HG03108 (cell line): Measurements from ENCODE around the gene SLC17A2.

Experiments
- ATAC-seq: cut with Tn5 transposase; IDR thresholded peaks from one replicate; pipeline ENCODE4 v1.9.1; 2021; ENCODE audit warnings: moderate library complexity; ENCODE audit not compliant: unreplicated experiment

The SLC17A2 gene

DNA sequence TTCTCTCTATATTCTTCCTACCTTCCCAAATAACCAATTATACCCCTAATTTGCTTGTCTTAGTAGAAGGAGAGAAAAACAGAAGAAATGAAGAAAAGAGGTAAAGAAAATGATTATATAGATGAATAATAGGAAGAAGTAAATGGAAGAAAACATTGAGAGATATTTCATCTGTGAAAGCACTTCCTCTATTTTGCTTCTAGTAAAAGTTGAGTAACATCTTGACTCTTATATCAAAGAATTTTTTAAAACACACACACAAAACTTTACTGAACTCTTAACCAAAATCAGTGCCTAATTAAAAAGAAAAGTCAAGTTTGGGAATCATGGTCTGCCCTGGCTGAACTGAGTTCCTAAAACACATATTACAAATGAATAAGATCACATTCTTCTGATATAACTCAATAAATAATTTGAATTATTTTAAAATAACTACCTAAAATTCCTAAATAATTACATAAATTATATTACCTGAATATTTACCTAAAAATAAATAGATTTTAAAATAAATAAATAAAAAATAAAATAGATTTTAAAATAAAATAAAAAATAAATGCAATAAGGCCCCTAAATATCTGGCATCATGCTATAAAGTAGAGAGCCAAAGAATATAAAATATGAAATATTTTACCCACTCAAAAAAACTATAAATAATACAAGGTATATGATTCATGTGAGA is 8.8 kb downstream of the SLC17A2 start:
- ATAC-seq: no peak

DNA sequence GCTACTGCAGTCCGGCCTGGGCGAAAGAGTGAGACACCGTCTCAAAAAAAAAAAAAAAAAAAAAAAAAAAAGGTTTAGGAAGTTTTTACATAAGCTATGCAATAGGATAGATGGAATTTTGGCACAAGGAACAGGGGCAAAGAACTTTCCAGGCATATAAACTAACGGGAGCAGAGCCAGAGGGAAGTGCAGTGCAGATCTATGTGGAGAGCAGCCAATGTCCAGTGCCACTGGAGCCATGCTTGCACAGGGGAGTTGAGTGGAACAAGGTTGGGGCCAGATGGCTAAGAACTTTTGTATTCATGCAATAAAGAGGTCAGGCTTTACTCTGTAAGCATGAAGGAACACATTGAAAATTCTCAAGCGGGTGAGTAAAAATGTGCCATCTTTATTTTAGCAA is 10.8 kb downstream of the SLC17A2 start:
- ATAC-seq: no peak

DNA sequence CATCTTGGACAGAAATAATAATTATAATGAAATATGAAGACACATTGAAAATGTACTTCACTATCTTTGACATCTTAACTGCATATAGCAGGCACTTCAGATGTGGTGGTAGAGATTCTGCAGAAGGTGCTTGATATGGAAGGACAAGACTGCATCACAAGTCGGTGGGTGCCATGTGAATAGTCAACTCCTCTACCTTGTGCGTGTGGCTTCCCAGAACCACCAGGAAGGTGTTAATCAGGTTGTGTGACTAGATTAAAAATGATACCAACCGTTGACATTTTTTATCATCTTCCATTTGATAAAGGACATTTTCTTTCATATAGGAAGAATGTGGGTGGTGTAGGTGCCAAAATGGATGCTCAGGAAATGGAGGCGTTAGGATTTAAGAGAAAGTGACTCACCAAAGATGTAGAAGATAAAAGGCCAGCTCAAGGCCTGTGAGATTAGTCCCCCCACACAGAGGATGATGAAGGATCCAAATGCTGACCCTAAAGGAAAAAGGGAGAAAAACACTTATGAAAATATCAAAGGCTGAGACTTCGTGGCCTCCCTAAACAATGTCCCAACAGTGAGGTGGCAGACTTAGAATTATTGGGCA is 12.3 kb downstream of the SLC17A2 start:
- ATAC-seq: no peak

DNA sequence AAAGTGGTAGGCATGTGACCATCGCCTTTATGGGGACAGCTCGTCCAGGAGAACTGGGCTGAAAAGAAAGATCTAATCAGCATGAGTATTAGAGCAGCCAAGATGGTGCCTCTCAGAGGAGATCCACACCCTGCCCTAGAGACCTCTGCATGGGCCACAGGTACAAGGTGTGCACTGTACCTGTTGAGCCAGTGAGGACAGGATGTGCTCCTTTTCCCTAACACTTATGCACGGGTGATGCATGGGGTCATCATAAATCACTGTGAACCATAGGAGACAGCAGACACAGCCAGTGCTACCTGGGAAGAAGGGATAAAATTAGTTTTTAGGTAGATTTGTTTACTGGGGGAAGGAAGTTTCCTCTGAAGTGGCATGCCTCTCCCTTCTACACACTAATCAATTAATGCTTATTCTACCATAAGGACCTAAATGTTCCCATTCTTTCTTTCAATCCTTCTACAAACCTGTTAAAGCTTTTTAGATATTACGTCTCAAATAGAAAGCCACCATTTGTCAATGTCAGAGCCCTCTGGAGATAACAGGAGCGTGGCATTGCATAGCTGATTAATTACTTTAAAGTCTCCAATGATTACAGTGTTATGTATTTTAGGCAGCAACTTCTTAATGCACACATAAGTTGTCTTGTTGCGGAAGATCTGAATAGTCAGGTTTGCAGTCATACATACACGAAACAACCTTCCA is 13.6 kb downstream of the SLC17A2 start:
- ATAC-seq: no peak

DNA sequence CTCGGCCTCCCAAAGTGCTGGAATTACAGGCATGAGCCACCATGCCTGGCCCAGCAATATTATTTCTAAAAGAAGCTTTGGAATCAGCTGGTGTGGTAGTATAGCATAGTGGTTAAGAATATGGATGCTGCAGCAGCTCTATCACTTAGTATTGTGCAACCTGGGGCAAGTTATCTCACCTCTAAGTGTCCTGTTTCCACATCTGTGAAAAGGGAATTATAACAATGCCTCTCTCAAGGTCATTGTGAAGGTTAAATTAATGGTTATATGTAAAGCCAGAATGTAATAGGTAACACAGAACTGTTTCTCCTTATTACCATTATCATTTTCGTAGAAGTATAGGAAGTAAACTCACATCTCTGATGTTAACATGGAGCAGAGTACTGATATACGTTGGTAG is 14.2 kb downstream of the SLC17A2 start:
- no peak for ATAC-seq

DNA sequence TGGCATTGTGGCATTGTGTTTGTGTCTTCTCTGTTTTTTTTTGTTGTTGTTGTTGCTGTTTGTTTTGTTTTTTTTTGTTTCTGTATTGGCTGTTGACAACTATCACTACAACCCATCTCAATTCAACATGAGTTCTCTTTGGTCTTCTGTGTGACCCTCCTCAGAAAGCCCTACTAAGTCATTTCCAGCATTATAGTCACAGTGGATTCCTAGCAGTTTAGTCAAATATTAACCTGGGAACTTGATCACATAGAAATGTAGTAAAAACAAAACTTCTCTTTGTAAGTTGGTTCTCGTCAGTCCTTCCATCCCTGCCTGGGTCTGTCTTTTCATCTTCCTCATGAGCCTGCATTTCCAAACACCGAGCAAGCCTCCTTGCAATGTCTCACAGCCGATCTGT is 16.8 kb downstream of the SLC17A2 start:
- no peak for ATAC-seq

DNA sequence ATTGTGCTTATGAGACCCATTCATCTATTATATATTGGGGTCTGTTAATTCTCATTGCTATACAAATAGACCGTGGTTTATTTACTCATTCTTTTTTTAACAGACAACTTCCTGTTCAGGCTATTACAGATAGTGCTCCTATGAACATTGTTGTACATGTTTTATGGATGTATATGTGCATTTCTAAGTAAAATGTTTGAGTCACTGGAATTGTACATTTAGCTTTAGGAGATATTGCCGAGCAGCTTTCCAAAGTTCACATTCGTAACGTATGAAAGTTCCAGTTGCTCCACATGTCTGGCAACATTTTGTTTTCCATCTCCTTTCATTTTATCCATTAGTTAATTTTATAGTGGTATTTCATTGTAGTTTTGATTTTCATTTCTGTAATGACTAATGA is 19.1 kb downstream of the SLC17A2 start:
- no peak for ATAC-seq

DNA sequence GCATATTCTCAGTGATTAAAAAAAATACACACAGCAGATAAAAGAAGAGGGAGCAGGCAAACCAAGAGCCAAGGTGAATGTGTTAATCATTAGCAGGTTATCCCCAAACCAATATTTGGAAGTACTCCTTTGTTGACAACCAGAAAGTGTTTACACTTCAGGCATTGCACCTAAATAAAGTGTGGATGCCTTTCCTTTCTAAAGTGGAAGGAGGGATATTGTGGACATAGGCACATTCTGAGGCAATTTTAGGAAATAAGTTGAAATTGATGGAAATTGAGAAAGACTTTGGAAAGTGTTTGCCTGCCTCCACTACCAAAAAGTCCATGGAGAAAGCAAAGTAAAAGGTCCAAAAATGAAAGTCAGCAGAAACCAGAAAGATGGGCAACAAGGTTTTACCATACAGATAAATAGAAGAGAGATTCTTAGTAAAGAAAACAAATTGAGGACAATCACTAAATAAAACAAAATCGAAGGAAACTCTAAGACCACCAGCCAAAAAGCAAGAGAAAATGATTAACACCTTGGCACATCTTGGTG is 22.9 kb downstream of the SLC17A2 start:
- ATAC-seq: no peak

DNA sequence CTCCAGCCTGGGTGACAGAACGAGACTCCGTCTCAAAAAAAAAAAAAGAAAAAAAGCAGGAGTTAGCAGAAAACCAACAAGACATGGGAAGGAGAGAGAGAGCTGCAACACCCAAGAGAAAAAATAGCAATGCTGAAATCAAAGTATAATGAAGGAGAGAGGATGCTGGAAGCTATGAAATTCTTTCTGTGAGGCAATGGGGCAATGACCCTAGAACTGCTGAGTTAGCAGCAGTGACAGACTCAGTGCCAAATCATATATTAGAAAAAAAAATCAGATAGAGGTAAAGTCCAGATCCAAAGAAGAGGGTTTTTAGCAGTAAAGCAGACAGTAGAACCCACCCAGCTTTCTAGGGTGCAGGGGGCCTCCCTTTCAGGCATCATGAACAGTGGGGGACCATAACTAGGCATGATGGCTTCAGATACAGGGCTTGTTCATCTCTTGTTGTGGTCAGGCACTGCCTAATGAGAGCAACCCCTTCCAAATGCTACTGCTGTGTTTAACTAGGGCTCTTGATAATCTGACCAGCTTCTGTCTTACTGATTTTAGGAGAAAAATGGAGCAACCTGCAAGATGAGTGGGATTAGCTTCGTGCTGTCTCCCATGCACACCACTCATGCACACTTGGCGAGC is 26.9 kb downstream of the SLC17A2 start:
- no peak for ATAC-seq

DNA sequence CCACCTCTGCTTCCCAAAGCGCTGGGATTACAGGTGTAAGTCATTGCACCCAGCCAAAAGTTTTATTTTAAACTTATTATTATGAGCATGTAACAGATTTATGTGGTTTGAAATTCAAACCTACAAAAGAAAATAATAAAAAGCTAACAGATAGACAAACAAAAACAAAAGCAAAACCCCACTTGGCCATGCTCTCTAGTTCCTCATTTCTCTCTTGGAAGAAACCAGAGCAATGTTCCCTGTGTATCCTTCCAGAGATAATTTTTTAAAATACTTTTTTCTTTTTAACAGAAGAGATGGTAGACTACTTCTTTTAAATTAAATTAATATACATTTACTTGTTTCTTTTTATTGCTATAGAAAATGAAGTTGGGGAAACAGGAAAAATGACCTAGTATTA is 28.4 kb downstream of the SLC17A2 start:
- no peak for ATAC-seq

DNA sequence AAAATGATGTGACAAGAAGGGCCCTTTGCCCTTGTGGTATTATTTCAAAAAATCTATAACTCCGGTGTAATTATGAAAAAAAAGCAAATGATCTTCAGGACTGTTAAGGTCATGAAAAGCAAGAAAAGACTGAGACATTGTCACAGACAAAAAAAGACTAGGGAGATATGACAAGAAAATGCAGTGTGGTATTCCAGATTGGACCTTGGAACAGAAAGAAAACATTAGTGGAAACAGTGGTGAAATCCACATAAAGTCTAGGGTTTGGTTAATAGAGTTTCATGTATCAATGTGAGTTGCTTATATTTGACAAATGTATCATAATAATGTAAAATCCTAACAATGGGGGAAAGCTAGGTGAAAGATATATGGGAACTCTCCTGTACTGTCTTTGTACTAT is 29.6 kb downstream of the SLC17A2 start:
- ATAC-seq: no peak

DNA sequence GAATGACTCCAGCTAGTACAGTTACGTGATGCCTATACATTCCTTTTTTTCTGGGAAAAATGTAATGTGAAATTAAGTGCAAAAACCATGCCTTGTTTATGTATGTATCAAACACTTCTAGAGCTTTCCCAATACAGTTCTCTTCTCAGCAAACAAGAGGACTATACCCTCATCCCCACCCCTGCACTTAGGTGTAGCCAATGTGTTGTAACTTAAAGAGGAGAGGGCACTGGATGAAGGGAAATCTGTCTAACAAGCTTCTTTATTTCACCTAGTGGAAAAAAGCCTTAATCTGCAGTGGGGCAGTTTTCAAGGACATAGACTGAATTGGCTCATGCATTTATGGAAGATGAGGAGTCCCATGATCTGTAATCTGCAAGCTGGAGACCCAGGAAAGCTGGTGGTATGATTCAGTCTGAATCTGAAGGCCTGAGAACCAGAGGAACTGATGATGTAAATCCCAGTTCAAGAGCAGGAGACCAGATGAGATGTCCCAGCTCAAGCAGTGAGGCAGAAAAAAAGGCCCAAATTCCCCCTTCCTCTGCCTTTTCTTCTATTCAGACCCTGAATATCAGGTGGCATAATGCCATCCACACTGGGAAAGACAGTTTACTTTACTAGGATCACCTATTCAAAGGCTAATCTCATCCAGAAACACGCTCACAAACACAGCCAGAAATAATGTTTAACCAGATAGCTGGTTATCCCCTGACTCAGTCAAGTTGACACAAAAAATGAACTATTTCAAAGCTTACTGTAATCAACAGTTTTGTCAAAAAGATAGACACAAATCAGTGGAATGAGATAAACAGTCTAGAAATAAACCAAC is 30.7 kb downstream of the SLC17A2 start:
- no peak for ATAC-seq

DNA sequence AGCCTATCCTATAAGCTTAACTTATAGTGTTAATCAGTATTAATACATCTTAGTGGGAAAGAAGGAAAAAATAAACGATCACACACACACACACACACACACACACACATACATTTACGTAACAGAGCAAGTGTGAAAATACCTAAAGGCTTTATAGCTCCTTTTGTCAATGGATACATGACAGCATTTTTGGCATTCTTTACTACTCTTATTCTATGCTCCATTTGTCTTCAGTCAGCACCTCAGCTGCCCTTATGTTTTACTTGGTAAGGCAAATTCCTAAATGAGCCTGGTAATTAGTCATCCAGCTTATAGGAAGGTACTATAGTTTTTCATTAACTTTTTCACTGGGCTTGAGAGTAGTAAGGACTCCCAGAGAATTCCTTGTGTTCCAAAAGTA is 31.4 kb downstream of the SLC17A2 start:
- no peak for ATAC-seq

DNA sequence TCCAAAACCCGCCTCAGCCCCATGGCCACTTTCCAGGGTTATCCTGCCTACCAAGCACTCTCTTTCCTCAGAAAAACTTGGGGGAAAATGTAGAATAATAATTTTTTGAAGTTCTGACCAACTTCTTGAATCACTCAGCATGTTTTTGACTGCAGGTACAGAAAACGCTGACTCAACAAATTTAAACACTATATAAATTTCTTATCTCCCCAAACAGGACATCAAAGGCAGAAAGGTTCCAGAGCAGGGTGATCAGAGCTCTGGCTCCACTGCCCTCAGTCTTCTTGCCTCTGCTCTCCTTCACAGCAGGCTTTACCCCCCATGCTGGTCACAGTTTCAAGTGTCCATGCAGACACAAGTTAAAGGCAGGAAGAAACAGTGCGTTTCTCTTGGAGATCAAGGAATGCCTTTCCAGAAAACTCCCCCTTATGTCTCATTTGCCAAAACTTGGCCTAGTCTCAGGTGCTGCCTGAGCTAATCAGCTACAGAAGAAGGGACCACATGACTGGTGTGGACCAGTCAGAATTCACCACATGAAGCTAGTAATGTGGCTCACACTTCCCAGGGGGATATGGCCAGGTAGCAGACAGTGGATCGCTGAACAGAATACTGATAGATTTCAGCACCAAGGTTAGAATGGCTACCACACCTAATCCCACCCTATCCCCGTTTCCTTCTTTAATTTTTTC is 32.1 kb downstream of the SLC17A2 start:
- ATAC-seq: no peak

DNA sequence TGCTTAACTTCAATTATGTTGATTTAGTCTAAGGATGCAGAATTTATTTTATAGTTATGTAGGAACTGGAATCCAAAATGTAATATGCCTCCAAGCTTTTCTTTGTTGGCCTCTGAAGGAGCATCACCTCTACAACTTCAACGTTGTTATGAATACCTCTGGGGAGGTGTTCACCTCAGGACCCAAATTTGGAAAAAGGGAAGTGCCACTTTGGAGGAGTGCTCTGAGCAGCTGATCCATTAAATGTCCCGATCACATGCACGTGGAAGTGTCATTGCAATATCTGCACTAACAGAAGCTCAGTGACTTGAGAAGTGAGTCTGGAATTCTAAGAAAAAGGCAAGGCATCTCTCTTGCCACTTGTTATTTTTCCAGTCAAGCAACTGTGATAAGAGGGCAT is 34.2 kb downstream of the SLC17A2 start:
- ATAC-seq: no peak

DNA sequence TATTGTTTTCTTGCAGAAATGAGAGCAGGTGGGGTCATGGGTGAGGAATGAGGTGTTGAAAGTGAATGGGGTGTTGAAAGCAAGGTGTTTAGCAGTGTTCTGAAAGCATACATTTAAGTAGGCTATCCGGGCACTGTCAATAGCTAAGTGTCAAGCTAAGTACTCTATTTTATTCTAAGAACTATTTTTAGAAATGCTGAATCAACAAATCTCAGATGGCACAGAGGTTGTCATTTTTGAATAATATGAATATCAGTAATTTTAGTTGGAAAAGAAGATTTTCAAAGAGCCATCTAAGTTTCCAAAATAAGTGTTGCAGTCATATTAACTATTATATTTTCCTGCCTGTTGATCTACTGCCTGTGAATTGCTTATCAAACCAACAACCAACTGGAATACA is 34.7 kb downstream of the SLC17A2 start:
- ATAC-seq: no peak

DNA sequence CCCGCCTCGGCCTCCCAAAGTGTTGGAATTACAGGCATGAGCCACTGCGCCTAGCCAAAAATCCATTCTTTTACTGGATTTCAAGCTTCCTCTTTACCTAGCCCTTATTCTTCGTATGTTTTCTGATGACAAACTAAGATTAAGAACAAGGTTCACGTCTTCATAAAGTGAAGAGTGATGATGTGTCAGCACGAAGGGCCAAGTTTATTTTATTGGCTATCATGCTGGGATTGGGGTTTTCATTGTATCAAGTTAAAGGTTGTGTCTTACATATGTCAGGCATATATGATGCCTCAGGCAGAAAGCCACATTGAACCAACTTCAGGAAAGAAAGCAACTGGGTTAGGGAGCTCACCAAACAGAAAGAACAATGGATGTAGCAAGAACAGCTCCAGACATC is 36.7 kb downstream of the SLC17A2 start:
- ATAC-seq: no peak

DNA sequence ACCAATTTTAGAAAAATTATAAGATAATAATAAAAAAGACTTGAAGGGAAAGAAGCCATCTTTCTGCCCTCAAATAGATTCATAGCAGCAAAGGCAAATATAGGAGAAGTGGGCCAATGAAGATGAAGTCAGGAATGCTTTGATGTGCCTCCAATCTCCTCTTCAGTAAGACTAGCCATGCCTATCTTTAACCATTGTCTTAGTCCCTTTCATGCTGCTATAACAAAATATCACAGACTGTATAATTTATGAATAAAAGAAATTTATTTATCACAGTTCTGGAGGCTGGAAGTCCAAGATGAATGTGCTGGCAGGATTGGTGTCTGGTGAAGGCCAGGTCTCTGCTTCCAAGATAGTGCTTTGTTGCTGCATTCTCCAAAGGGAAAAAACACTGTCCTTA is 37.6 kb downstream of the SLC17A2 start:
- no peak for ATAC-seq

DNA sequence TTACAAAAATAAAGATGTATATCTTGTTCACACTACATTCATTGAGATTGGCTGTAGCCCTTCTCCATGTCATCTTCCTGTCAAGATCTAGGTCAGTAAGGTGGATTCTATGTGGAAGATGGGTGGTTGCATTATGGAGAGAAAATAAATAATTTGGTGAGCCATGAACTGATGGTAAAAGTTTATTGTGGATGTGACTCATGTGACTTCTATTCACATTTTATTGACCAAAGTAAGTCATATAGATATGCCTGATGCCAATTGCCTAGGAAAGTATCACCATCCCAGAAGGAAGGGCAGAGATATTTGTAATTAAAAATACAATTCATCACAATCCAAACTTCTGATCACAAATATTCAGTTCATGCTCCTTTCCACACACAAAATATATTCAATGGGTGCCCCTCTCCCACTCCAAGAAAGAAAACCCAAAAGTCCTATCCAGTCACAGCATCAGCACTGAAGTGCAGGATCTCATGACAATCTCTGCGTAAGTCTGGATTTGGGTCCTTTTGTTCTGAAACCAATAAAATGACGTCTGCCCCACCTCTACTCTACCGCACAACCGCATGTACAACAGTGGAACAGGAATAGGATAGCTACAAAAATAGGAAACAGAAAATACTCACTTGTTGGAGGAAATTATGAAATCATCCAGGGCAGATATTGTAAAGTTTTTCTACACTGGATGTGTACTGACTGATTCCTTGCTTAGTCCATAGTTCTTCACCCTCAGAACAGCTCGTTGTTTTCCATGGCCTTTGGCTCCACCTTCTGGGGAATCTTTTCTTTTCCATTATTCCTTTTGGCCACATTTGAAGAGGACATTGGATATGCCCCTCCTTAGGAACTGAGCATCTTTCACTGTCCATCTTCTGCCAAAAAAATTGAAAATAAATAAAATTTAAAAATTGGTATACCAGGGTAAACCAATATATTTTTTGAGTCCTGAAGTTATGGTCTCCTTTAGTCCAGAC is 40.3 kb downstream of the SLC17A2 start:
- ATAC-seq: no peak
